WERI-Rb-1 (cell line): ENCODE results near the gene TBX5.

Experiments
- DNase-seq: peaks from one replicate; pipeline ENCODE4 v3.0.0-alpha.2; 2020
- H3K27ac ChIP-seq: fragments of 250-450 bp; sonication (Bioruptor Pico); 2 replicates; pipeline ENCODE4 v1.5.1; 2020; ENCODE audit warnings: mild to moderate bottlenecking, moderate library complexity
- H3K27me3 ChIP-seq: fragments of 250-450 bp; sonication (Bioruptor Pico); 2 replicates; pipeline ENCODE4 v1.5.1; 2021; ENCODE audit warnings: mild to moderate bottlenecking, low read depth, moderate library complexity; ENCODE audit not compliant: insufficient read depth, severe bottlenecking
- H3K36me3 ChIP-seq: fragments of 250-450 bp; sonication (Bioruptor Pico); 2 replicates; pipeline ENCODE4 v1.5.1; 2020; ENCODE audit warnings: mild to moderate bottlenecking, moderate library complexity
- H3K4me3 ChIP-seq: 2 replicates; pipeline ENCODE4 v1.5.1; 2011; ENCODE audit warnings: low read depth, mild to moderate bottlenecking, control low read depth, low read length
- H3K9me3 ChIP-seq: fragments of 250-450 bp; sonication (Bioruptor Pico); 2 replicates; pipeline ENCODE4 v1.5.1; 2021; ENCODE audit warnings: mild to moderate bottlenecking, moderate library complexity; ENCODE audit not compliant: severe bottlenecking
- TF ChIP-seq, protein P1 (sequence below): IDR thresholded peaks from 2 replicates; pipeline ENCODE4 v1.5.1; 2011; ENCODE audit warnings: low read depth, mild to moderate bottlenecking, control low read depth, inconsistent platforms, low read length

TBX5 gene

DNA sequence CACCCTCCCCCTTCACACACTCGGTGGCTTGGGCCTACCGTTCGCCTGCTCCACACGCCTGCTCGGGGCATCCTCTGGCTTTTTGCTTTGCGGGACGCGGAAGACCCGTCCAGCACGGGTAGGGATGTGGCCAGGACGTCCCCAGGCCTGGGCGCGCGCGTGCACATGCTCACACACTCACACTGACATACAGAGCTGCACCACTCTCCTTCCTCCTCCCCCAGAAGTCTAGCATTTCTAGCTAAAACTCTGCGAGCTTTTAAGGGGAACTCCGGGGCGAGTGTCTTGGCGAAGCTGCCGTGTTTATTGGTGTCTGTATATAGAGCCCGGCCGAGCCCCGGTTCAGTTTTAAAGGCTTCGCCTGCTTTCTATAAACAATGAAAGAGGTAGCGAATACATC lies 5.0 kb downstream of the TBX5 start:
- Histone ChIP-seq H3K27me3 (peaks cover 56% of the 10 kb centered on the region), H3K9me3 (no peaks in the 10 kb centered on the region), H3K36me3 (no peaks in the 10 kb centered on the region; the same call in 1 of the 2 replicates), H3K4me3 (no peak overlapping the region), H3K27ac (no peak overlapping the region)
- no peak for DNase-seq
- TF ChIP-seq, protein P1, sequence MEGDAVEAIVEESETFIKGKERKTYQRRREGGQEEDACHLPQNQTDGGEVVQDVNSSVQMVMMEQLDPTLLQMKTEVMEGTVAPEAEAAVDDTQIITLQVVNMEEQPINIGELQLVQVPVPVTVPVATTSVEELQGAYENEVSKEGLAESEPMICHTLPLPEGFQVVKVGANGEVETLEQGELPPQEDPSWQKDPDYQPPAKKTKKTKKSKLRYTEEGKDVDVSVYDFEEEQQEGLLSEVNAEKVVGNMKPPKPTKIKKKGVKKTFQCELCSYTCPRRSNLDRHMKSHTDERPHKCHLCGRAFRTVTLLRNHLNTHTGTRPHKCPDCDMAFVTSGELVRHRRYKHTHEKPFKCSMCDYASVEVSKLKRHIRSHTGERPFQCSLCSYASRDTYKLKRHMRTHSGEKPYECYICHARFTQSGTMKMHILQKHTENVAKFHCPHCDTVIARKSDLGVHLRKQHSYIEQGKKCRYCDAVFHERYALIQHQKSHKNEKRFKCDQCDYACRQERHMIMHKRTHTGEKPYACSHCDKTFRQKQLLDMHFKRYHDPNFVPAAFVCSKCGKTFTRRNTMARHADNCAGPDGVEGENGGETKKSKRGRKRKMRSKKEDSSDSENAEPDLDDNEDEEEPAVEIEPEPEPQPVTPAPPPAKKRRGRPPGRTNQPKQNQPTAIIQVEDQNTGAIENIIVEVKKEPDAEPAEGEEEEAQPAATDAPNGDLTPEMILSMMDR = no peak

DNA sequence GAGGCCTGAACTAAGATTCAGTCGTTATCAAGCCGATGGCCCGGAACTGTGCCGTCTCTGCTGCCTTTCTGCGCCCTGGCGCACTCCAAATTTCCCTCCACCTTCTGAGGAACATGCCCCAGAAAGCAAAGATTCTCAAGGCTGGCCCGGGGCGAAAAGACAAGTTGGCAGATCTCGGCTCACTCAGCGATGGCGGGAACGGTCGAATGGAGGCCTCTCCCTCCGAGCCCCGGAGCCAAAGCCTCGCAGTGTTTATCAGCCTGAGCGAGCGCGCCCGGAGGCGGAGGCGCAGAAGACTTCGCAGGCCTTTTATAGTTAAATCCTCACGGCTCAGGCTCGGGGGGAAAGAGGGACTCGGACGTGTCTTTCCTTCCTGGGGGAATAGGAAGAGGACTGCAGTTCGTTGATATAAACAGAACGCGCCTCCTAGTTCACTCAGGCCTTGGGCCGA lies 5.6 kb downstream of the TBX5 start:
- TF ChIP-seq, protein P1 = no peak
- Histone ChIP-seq H3K36me3 (no peaks in the 10 kb centered on the region; the same call in 1 of the 2 replicates), H3K27me3 (peaks cover 51% of the 10 kb centered on the region), H3K9me3 (no peaks in the 10 kb centered on the region), H3K27ac (no peak overlapping the region), H3K4me3 (no peak overlapping the region)
- DNase-seq = no peak

DNA sequence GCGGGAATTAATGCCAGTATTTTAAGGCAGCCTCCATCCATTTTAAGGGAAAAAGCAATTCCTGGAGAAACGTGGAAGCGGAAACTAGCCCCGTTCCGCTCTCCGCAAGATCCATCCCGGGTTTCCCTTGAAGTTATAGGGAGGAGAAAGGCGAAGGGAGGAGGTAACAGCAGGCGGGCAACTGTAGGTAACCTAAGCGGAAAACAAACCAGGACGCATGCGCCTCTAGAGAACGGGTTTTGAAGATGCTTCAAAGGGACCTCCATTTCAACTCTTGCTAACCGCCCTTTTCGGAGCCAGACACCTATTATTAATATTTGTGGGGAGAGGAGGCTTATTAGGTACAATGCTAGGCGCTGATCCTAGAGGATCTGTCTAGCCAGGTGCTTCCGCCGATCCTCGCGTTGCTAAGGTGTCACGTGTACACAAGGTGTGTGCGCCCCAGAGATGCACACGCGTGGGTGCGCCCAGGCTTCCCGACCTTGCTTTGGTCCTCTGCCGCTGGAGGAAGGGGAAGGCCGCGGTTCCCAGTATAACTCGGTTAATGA lies 6.2 kb downstream of the TBX5 start:
- no peak overlapping the region for H3K4me3 ChIP-seq
- H3K27me3 ChIP-seq = peaks cover 46% of the 10 kb centered on the region
- DNase-seq = no peak
- TF ChIP-seq, protein P1 = no peak
- no peaks in the 10 kb centered on the region for H3K9me3 ChIP-seq
- H3K27ac ChIP-seq = no peak overlapping the region
- no peaks in the 10 kb centered on the region; the same call in 1 of the 2 replicates for H3K36me3 ChIP-seq

DNA sequence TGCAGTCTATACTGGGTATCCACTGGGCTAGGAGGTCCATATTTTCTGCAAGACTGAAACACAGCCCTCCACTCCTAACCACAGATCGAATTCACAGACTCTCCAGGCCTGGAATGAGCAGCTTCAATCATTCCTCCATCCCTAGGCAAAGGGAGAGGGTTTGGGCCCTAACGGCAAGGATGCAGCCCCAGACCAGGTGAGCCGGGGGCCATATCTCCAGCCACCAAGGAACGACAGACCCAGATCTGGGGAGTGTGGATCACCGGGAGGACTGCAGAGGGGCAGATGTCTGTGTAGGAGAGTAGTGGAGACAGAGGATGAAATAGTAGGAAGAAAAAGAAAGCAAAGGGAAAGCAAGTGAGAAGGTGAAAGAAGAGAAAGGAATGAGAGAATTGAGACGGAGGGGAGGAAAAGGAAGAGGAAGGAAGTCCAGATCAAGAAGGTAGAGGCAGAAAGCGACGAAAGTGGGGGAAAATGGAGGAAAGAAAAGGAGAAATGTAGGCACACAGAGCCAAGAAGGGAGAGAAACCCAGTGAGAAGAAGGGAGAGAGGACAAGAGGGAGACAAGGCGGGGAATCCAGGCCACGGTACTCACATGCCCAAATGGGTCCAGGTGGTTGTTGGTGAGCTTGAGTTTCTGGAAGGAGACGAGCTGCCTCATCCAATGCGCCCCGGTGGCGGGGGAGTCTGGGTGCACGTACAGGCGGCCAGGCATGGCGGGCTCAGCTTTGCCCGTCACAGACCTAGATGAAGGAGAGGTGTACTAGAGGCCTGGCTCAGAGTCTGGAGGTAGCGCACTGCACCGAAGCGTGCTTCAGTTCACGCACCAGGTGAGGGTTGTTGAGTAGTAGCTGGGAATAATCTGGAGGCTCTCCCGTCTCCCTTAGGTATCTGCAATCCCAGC lies 7.7 kb downstream of the TBX5 start:
- Histone ChIP-seq H3K36me3 (no peaks in the 10 kb centered on the region; the same call in 1 of the 2 replicates), H3K27me3 (peaks cover 37% of the 10 kb centered on the region), H3K9me3 (no peaks in the 10 kb centered on the region), H3K27ac (no peak overlapping the region), H3K4me3 (no peak overlapping the region)
- TF ChIP-seq, protein P1 = no peak
- no peak for DNase-seq

DNA sequence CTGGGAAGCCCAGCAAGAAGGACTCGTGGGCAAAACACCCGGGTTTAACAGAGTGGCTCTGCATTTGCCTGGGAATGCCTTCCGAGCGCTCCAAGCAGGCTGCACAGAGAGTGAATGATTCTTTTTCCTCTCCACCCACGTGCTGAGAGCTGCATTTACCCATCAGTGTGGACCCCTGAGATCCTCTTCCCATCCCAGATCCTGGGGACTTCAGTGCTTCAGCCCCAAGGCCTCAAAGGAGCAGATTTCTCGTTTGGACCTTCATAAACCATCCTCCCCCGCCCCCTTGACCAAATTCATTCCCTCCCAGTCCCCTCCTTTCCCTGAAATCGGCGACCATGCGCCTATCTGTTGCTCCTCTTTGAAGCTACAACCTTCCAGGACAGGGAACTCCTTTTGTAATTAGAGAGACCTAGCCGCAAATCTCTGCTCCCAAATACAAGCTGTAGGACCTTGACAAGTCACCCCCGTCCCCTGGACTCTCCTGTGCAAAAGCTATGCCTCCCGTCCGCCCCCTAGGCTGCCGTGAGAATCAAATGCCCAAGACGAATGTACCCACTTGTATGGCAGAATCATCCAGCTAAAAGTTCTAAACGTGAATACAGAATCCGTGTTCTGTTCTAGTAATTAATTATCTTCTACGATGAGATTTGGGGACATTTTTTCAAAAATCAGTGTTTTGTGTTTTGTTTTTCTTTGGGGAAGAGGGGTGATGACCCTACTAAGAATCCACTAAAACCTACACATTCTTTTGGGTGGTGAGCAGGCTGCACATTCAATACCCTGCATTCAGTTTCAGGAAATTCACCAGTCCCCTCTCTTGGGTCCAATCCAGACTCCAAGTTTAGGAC lies 8.8 kb downstream of the TBX5 start:
- Histone ChIP-seq H3K36me3 (no peaks in the 10 kb centered on the region; the same call in 1 of the 2 replicates), H3K27me3 (peaks cover 33% of the 10 kb centered on the region), H3K4me3 (no peak overlapping the region), H3K9me3 (no peaks in the 10 kb centered on the region), H3K27ac (no peak overlapping the region)
- TF ChIP-seq, protein P1 = no peak
- DNase-seq = no peak
